GM11168 (cell line): ENCODE measurements around the gene NOTCH1.

ENCODE experiments used
- in situ Hi-C: fragments of 300-500 bp; cut with MboI; formaldehyde crosslinking; loops from one replicate; pipeline ENCODE4 v1.12.0; 2022; ENCODE audit warnings: low sequenced_read_pairs; ENCODE audit not compliant: unreplicated experiment

The NOTCH1 gene

GRCh38 chr9:136493567-136493971 is 52.3 kb downstream of the NOTCH1 start:
- in situ Hi-C loops: loop anchor here (5.0 kb wide), 1 partner anchor 134 kb away; no protein-coding TSS in a partner anchor

- in situ Hi-C loops: loop anchor here (5.0 kb wide), 1 partner anchor 134 kb away; no protein-coding TSS in a partner anchor
Measured at GRCh38 chr9:136492978-136493522, 52.8 kb downstream of the NOTCH1 start.

GRCh38 chr9:136489731-136490130 is 56.1 kb downstream of the NOTCH1 start:
- in situ Hi-C loops: loop anchor here (5.0 kb wide), 1 partner anchor 138 kb away; no protein-coding TSS in a partner anchor

- in situ Hi-C loops: no loop called here
Measured at GRCh38 chr9:136488247-136489214, 57.3 kb downstream of the NOTCH1 start.

GRCh38 chr9:136487672-136488071 is 58.2 kb downstream of the NOTCH1 start:
- in situ Hi-C loops: no loop called here

- in situ Hi-C loops: no loop called here
Measured at GRCh38 chr9:136486823-136487620, 58.8 kb downstream of the NOTCH1 start.

- in situ Hi-C loops: no loop called here
Measured at GRCh38 chr9:136486131-136486530, 59.7 kb downstream of the NOTCH1 start.

- in situ Hi-C loops: no loop called here
Measured at GRCh38 chr9:136485049-136486045, 60.5 kb downstream of the NOTCH1 start.

- in situ Hi-C loops: no loop called here
Measured at GRCh38 chr9:136484153-136485048, 61.4 kb downstream of the NOTCH1 start.

- in situ Hi-C loops: no loop called here
Measured at GRCh38 chr9:136483589-136484152, 62.2 kb downstream of the NOTCH1 start.

GRCh38 chr9:136482793-136483588 is 62.9 kb downstream of the NOTCH1 start, which contains the start of gene SEC16A:
SEC16A (minus strand) TSS chr9:136483040; CDS start chr9:136477615, 5,425 bp downstream.
- in situ Hi-C loops: no loop called here

- in situ Hi-C loops: no loop called here
Measured at GRCh38 chr9:136482046-136482792, 63.6 kb downstream of the NOTCH1 start.

- in situ Hi-C loops: no loop called here
Measured at GRCh38 chr9:136481558-136481957, 64.3 kb downstream of the NOTCH1 start.

- in situ Hi-C loops: no loop called here
Measured at GRCh38 chr9:136476369-136477150, 69.3 kb downstream of the NOTCH1 start.

- in situ Hi-C loops: no loop called here
Measured at GRCh38 chr9:136474974-136475865, 70.6 kb downstream of the NOTCH1 start.
